IMR-90 (cell line): ENCODE data around the gene SLC6A17. TPM values are rescaled to one million over a fixed set of nuclear protein-coding genes. Genes with fewer than 3 reads are reported as not detected.

Source experiments
- ATAC-seq: fragments of 200-7000 bp; cut with Tn5 transposase; 2 replicates; pipeline ENCODE4 v1.9.1; 2020; ENCODE audit warnings: low read depth, mild to moderate bottlenecking, moderate library complexity
- BruUV-seq: library from RNA; stranded (reverse); fragments of 400-500 nt; replicated peaks from 2 replicates; lab custom pipeline; 2021; lab: Mats Ljungman, UMichigan
- CTCF ChIA-PET: fragments of 300-600 bp; formaldehyde crosslinking; extraction: SDS; loops from one replicate; lab custom pipeline; 2021; ENCODE audit warnings: antibody characterized with exemption; lab: Yijun Ruan, JAX
- POLR2A ChIA-PET: fragments of 300-600 bp; sonication (Branson Sonifier 250); formaldehyde crosslinking; loops from one replicate; lab custom pipeline; 2022; ENCODE audit warnings: antibody characterized with exemption; ENCODE audit not compliant: unreplicated experiment; lab: Charles Lee
- DNase-seq: peaks from one replicate; pipeline ENCODE4 v3.0.0; 2013
- H2AFZ ChIP-seq: replicated peaks from 2 replicates; pipeline ENCODE3; 2013; ENCODE audit warnings: low read length, mild to moderate bottlenecking; ENCODE audit not compliant: poor library complexity
- H2AK5ac ChIP-seq: 2 replicates; pipeline ENCODE4 v1.6.1; 2013; ENCODE audit warnings: low read depth, low read length, inconsistent platforms
- H2AK9ac ChIP-seq: replicated peaks from 2 replicates; pipeline ENCODE3; 2013; ENCODE audit warnings: mild to moderate bottlenecking, low read depth, low read length, moderate library complexity; ENCODE audit not compliant: poor library complexity
- H2BK120ac ChIP-seq: 2 replicates; pipeline ENCODE4 v1.6.1; 2013; ENCODE audit warnings: low read depth, low read length, inconsistent platforms
- H2BK15ac ChIP-seq: 3 replicates; pipeline ENCODE4 v1.6.1; 2013; ENCODE audit warnings: low read depth, low read length, inconsistent platforms
- H2BK20ac ChIP-seq: 2 replicates; pipeline ENCODE4 v1.6.1; 2013; ENCODE audit warnings: low read depth, mild to moderate bottlenecking, inconsistent platforms, low read length, moderate library complexity
- H2BK5ac ChIP-seq: 2 replicates; pipeline ENCODE4 v1.6.1; 2013; ENCODE audit warnings: mild to moderate bottlenecking, low read depth, low read length, inconsistent platforms; ENCODE audit not compliant: poor library complexity, severe bottlenecking
- H3K14ac ChIP-seq: replicated peaks from 2 replicates; pipeline ENCODE4 v1.6.1; 2013; ENCODE audit warnings: low read depth, low read length, inconsistent platforms
- H3K18ac ChIP-seq: 2 replicates; pipeline ENCODE4 v1.6.1; 2013; ENCODE audit warnings: low read depth, low read length, control low read depth
- H3K23ac ChIP-seq: 2 replicates; pipeline ENCODE4 v1.6.1; 2013; ENCODE audit warnings: low read depth, low read length, inconsistent platforms
- H3K27ac ChIP-seq: 2 replicates; pipeline ENCODE4 v1.5.1; 2013; ENCODE audit warnings: mild to moderate bottlenecking, control low read depth, low read length; ENCODE audit not compliant: insufficient read depth
- H3K27me3 ChIP-seq: 2 replicates; pipeline ENCODE4 v1.6.1; 2013; ENCODE audit warnings: low read length; ENCODE audit not compliant: control insufficient read depth, insufficient read depth
- H3K36me3 ChIP-seq: 2 replicates; pipeline ENCODE4 v1.6.1; 2013; ENCODE audit warnings: low read length, mixed read lengths; ENCODE audit not compliant: control insufficient read depth, insufficient read depth
- H3K4ac ChIP-seq: 2 replicates; pipeline ENCODE4 v1.6.1; 2013; ENCODE audit warnings: low read depth, low read length, inconsistent platforms
- H3K4me1 ChIP-seq: 2 replicates; pipeline ENCODE4 v1.6.1; 2013; ENCODE audit warnings: low read length, mixed read lengths; ENCODE audit not compliant: control insufficient read depth, insufficient read depth
- H3K4me2 ChIP-seq: 2 replicates; pipeline ENCODE4 v1.6.1; 2013; ENCODE audit warnings: low read depth, mild to moderate bottlenecking, control low read depth, low read length, moderate library complexity
- H3K4me3 ChIP-seq: 2 replicates; pipeline ENCODE4 v1.5.1; 2013; ENCODE audit warnings: low read depth, mild to moderate bottlenecking, control low read depth, low read length, moderate library complexity; ENCODE audit not compliant: insufficient read depth
- H3K56ac ChIP-seq: 2 replicates; pipeline ENCODE4 v1.6.1; 2013; ENCODE audit warnings: low read length, inconsistent platforms; ENCODE audit not compliant: insufficient read depth; ENCODE audit errors: extremely low read depth
- H3K79me1 ChIP-seq, 2 experiments: 2 replicates each; pipeline ENCODE4 v1.6.1; 2013; ENCODE audit warnings: low read length in 2 of 2, inconsistent platforms in 1 of 2, low read depth in 1 of 2
- H3K9ac ChIP-seq: 2 replicates; pipeline ENCODE4 v1.6.1; 2013; ENCODE audit warnings: low read depth, low read length, control low read depth
- H3K9me1 ChIP-seq: 2 replicates; pipeline ENCODE4 v1.6.1; 2013; ENCODE audit warnings: low read length, inconsistent platforms; ENCODE audit not compliant: insufficient read depth
- H3K9me3 ChIP-seq: 2 replicates; pipeline ENCODE4 v1.6.1; 2013; ENCODE audit warnings: low read length; ENCODE audit not compliant: control insufficient read depth, insufficient read depth
- H4K20me1 ChIP-seq: 2 replicates; pipeline ENCODE4 v1.6.1; 2013; ENCODE audit warnings: low read length, inconsistent platforms; ENCODE audit not compliant: insufficient read depth
- H4K5ac ChIP-seq: 2 replicates; pipeline ENCODE4 v1.6.1; 2013; ENCODE audit warnings: mild to moderate bottlenecking, low read depth, low read length, control low read depth
- H4K8ac ChIP-seq, 2 experiments: 2 replicates each; pipeline ENCODE4 v1.6.1; 2013; ENCODE audit warnings: low read depth in 2 of 2, low read length in 2 of 2, control low read depth in 1 of 2, inconsistent platforms in 1 of 2
- H4K91ac ChIP-seq: 2 replicates; pipeline ENCODE4 v1.6.1; 2013; ENCODE audit warnings: low read depth, low read length, inconsistent platforms; ENCODE audit not compliant: insufficient read depth
- MXI1 ChIP-seq: IDR thresholded peaks from 2 replicates; pipeline ENCODE4 v1.6.1; 2012; ENCODE audit warnings: low read depth, mild to moderate bottlenecking, low read length, moderate library complexity, borderline replicate concordance
- RFX5 ChIP-seq: IDR thresholded peaks from 2 replicates; pipeline ENCODE4 v1.8.0; 2012; ENCODE audit warnings: low read depth, mild to moderate bottlenecking, low read length, moderate library complexity
- dilution Hi-C: fragments of 300-500 bp; cut with HindIII; formaldehyde crosslinking; loops from one replicate; pipeline ENCODE4 v1.14.3; 2018; ENCODE audit warnings: low sequenced_read_pairs; ENCODE audit not compliant: unreplicated experiment
- in situ Hi-C: fragments of 300-500 bp; cut with MboI; formaldehyde crosslinking; loops from 3 replicates; pipeline ENCODE4 v1.14.3; 2019; ENCODE audit warnings: low sequenced_read_pairs, inconsistent platforms, mixed read lengths
- intact Hi-C: fragments of 100-400 bp; cut with micrococcal nuclease; formaldehyde crosslinking; loops from 2 replicates; pipeline ENCODE4 v1.10.0; 2022
- polyA plus RNA-seq, 3 experiments: library from polyadenylated mRNA; depleted of rRNA; stranded (reverse); fragments of >200 nt; gene quantifications; 2 replicates each; pipeline ENCODE4 v1.2.3, GENCODE V29; 2012; ENCODE audit warnings: low replicate concordance in 1 of 3
- total RNA-seq: library from RNA; depleted of rRNA; stranded (reverse); fragments of >200 nt; gene quantifications from 2 replicates; pipeline ENCODE4 v1.2.3, GENCODE V29; 2012

The SLC6A17 gene
- total and polyA plus RNA-seq, 2 of the 4 experiments (the other 2 are of a cell fraction): 0.54 to 0.82 TPM

DNA sequence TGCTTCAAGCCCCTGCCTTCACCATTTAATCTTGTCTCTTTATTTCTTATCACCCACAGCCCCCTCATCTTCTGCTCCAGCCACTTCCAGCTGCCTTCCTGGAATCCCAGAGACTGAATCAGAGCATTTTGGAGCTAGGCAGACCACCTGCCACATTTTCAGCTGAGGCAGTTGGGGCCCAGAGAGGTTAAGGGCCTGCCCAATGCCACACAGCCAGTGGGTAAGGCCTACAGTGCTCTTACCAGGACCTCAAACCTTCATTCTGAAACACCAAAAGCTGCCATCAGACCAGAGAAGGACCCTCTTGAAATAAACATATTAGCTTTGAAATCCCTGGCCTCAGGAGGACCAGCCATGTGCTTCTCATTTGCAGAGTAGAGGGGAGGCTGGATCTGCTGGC, 17.6 kb upstream of the SLC6A17 start:
- no TSS peak for BruUV-seq
- intact Hi-C loops: no loop called here
- H3K4me1 ChIP-seq: no peaks in the 10 kb centered on the region
- no peaks in the 10 kb centered on the region for H3K36me3 ChIP-seq
- H3K18ac ChIP-seq: no peak overlapping the region
- no peak overlapping the region for H3K4ac ChIP-seq
- H3K9ac ChIP-seq: no peak overlapping the region
- H2AFZ ChIP-seq: no peak overlapping the region
- in situ Hi-C loops: no loop called here
- H3K27ac ChIP-seq: no peak overlapping the region
- DNase-seq (no peak), ATAC-seq (no peak)
- no peak overlapping the region for H2BK5ac ChIP-seq
- H2AK9ac ChIP-seq: no peak overlapping the region
- no peaks in the 10 kb centered on the region for H3K9me3 ChIP-seq
- no peak overlapping the region for H3K56ac ChIP-seq
- ChIA-PET POLR2A (no interaction called here), CTCF (interaction anchor here (0.6 kb wide), 1 partner anchor 1421 kb away, joined by 3 read pairs; no protein-coding TSS in a partner anchor)
- no peak overlapping the region for H3K14ac ChIP-seq
- no peak overlapping the region for H3K23ac ChIP-seq
- no peak overlapping the region for H2AK5ac ChIP-seq
- TF ChIP-seq RFX5: no peak
- TF ChIP-seq MXI1: no peak
- H2BK20ac ChIP-seq: no peak overlapping the region
- H4K8ac ChIP-seq: no peak overlapping the region
- no peak overlapping the region for H4K5ac ChIP-seq
- H3K27me3 ChIP-seq: peaks cover 72% of the 10 kb centered on the region
- dilution Hi-C loops: no loop called here
- H3K4me3 ChIP-seq: no peak overlapping the region
- H3K79me1 ChIP-seq: no peaks in the 10 kb centered on the region
- H4K91ac ChIP-seq: no peak overlapping the region
- no peaks in the 10 kb centered on the region for H3K9me1 ChIP-seq
- no peak overlapping the region for H2BK15ac ChIP-seq
- H4K20me1 ChIP-seq: no peaks in the 10 kb centered on the region
- H2BK120ac ChIP-seq: no peak overlapping the region
- no peak overlapping the region for H3K4me2 ChIP-seq
